K562 (cell line): ENCODE results near the gene STK4. TPM values are rescaled to one million over a fixed set of nuclear protein-coding genes. Genes with fewer than 3 reads are reported as not detected.

Experiments used
- GATAD2A ChIP-seq: fragments of 450-650 bp; IDR thresholded peaks from 2 replicates; pipeline ENCODE4 v1.6.1; 2017
- JUND ChIP-seq, 2 experiments: IDR thresholded peaks; 2 replicates in 1 of 2; 3 replicates in 1 of 2; pipeline ENCODE4 v1.6.1; 2011; ENCODE audit warnings: borderline replicate concordance in 2 of 2, low read depth in 2 of 2, low read length in 2 of 2, improper control_type of control experiment in 1 of 2, missing biosample characterization in 1 of 2, missing genetic modification characterization in 1 of 2, missing genetic modification reagents in 1 of 2
- NCOA4 ChIP-seq: fragments of 450-650 bp; IDR thresholded peaks from 2 replicates; pipeline ENCODE4 v1.6.1; 2018; ENCODE audit warnings: mild to moderate bottlenecking; ENCODE audit not compliant: partially characterized antibody
- NFIX ChIP-seq: fragments of 250-450 bp; sonication (Bioruptor Pico); IDR thresholded peaks from 2 replicates; pipeline ENCODE4 v1.4.0; 2020; ENCODE audit warnings: low read depth, mild to moderate bottlenecking, moderate library complexity
- RHOXF2B ChIP-seq: fragments of 250-450 bp; sonication (Bioruptor Pico); conservative IDR thresholded peaks from 2 replicates; pipeline ENCODE4 v1.5.1; 2021
- SMARCA5 ChIP-seq: fragments of 450-650 bp; IDR thresholded peaks from 2 replicates; pipeline ENCODE4 v1.6.1; 2016
- THRAP3 ChIP-seq: fragments of 450-650 bp; IDR thresholded peaks from 2 replicates; pipeline ENCODE4 v1.6.1; 2016; ENCODE audit warnings: mild to moderate bottlenecking, inconsistent platforms, borderline replicate concordance
- TRIM28 ChIP-seq: fragments of 450-650 bp; IDR thresholded peaks from 2 replicates; pipeline ENCODE4 v1.6.1; 2017
- ZNF668 ChIP-seq: fragments of 250-450 bp; sonication (Bioruptor Pico); IDR thresholded peaks from 2 replicates; pipeline ENCODE4 v1.8.0; 2022; ENCODE audit warnings: mild to moderate bottlenecking, inconsistent platforms
- polyA plus RNA-seq, 8 experiments: library from polyadenylated mRNA; depleted of rRNA in 4 of 8; stranded (reverse) in 5 of 8; unstranded in 3 of 8; fragments of >200 nt; fragmentation: Nextera tagmentation in 2 of 8; fragmentation: Illumina TruSeq in 1 of 8; extraction: Ambion mirVana in 2 of 8; extraction: Trizol in 1 of 8; gene quantifications; 2 replicates each; pipeline versions ENCODE4 v1.2.1 to v1.2.3, GENCODE V29; 2011 to 2014; ENCODE audit warnings: inconsistent platforms in 1 of 8, missing spikeins in 1 of 8
- total RNA-seq, 7 experiments: library from RNA; depleted of rRNA in 6 of 7; stranded (reverse); fragments of >200 nt in 6 of 7; fragmentation: Illumina TruSeq in 2 of 7; extraction: Trizol in 2 of 7; gene quantifications; 2 replicates each; pipeline versions ENCODE4 v1.2.1 to v1.2.3, GENCODE V29; 2011 to 2021; ENCODE audit warnings: low replicate concordance in 1 of 7
- TF ChIP-seq, protein P1 (sequence below): fragments of 250-450 bp; sonication (Bioruptor Pico); IDR thresholded peaks from 2 replicates; pipeline ENCODE4 v1.9.0; 2021; ENCODE audit warnings: mild to moderate bottlenecking
- TF ChIP-seq, protein P2 (sequence below), 2 experiments: fragments of 250-450 bp in 1 of 2; fragments of 450-650 bp in 1 of 2; sonication (Bioruptor Pico) in 1 of 2; IDR thresholded peaks; 2 replicates each; pipeline versions ENCODE4 v1.6.1 to v1.8.0; 2016 to 2021; ENCODE audit warnings: mild to moderate bottlenecking in 2 of 2, moderate library complexity in 2 of 2, missing compliant biosample characterization in 1 of 2, missing genetic modification characterization in 1 of 2
- TF ChIP-seq, protein P3 (sequence below): sonication (generic); formaldehyde crosslinking; IDR thresholded peaks from 2 replicates; pipeline ENCODE4 v1.8.0; 2023; ENCODE audit warnings: mild to moderate bottlenecking, missing genetic modification reagents
- TF ChIP-seq, protein P4 (sequence below): fragments of 450-650 bp; formaldehyde crosslinking; IDR thresholded peaks from 2 replicates; pipeline ENCODE4 v1.4.0; 2020; ENCODE audit warnings: mild to moderate bottlenecking, moderate library complexity

The STK4 gene
- total and polyA plus RNA-seq, 9 of the 15 experiments (the other 6 are each of a cell fraction or from before 2014, with no cell fraction given): 11.9 to 30.6 (median 22.2) TPM

DNA sequence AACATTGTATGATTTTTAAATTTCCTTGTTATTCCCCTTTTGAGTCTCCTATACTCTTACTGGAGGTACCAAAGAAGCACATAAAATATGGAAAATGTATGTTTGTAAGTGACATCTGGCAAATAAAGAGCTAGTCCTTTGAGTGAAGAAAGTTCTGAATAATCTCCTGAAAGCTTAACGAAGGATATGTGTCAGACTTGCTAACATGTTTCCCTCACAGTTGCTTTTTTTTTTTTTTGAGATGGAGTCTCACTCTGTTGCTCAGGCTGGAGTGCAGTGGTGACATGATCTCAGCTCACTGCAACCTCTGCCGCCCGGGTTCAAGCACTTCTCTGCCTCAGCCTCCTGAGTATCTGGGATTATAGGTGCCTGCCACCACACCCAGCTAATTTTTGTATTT is 63.6 kb downstream of the STK4 start (continued):
- TF ChIP-seq, protein P1, sequence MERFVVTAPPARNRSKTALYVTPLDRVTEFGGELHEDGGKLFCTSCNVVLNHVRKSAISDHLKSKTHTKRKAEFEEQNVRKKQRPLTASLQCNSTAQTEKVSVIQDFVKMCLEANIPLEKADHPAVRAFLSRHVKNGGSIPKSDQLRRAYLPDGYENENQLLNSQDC: no peak
- TF ChIP-seq NFIX (CRISPR knock-in tag) (no peak), JUND (IDR thresholded peaks at IDR 0.05; ENCODE audit: borderline replicate concordance, low read depth, low read length) (no peak), JUND (tag; IDR thresholded peaks at IDR 0.05; ENCODE audit: borderline replicate concordance, low read depth, low read length) (no peak), NCOA4 (no peak), ZNF668 (CRISPR knock-in tag) (no peak), RHOXF2B (no peak), THRAP3 (no peak), SMARCA5 (no peak), GATAD2A (no peak), TRIM28 (no peak)
- TF ChIP-seq, protein P2, sequence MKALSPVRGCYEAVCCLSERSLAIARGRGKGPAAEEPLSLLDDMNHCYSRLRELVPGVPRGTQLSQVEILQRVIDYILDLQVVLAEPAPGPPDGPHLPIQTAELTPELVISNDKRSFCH (CRISPR knock-in tag; IDR thresholded peaks at IDR 0.05): no peak
- TF ChIP-seq, protein P2 (tag; IDR thresholded peaks at IDR 0.05): no peak
- TF ChIP-seq, protein P3, sequence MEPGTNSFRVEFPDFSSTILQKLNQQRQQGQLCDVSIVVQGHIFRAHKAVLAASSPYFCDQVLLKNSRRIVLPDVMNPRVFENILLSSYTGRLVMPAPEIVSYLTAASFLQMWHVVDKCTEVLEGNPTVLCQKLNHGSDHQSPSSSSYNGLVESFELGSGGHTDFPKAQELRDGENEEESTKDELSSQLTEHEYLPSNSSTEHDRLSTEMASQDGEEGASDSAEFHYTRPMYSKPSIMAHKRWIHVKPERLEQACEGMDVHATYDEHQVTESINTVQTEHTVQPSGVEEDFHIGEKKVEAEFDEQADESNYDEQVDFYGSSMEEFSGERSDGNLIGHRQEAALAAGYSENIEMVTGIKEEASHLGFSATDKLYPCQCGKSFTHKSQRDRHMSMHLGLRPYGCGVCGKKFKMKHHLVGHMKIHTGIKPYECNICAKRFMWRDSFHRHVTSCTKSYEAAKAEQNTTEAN (CRISPR knock-in tag): no peak
- TF ChIP-seq, protein P4, sequence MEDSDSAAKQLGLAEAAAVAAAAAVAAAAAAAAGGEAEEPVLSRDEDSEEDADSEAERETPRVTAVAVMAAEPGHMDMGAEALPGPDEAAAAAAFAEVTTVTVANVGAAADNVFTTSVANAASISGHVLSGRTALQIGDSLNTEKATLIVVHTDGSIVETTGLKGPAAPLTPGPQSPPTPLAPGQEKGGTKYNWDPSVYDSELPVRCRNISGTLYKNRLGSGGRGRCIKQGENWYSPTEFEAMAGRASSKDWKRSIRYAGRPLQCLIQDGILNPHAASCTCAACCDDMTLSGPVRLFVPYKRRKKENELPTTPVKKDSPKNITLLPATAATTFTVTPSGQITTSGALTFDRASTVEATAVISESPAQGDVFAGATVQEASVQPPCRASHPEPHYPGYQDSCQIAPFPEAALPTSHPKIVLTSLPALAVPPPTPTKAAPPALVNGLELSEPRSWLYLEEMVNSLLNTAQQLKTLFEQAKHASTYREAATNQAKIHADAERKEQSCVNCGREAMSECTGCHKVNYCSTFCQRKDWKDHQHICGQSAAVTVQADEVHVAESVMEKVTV (CRISPR knock-in tag): no peak
